GM19452 (cell line): ENCODE results near the gene BOK.

ENCODE experiments used
- ATAC-seq: cut with Tn5 transposase; IDR thresholded peaks from one replicate; pipeline ENCODE4 v1.9.1; 2021; ENCODE audit not compliant: unreplicated experiment

BOK gene

GRCh38 chr2:241538838-241539615 is 19.5 kb upstream of the BOK start:
- ATAC-seq = no peak

- no peak for ATAC-seq
These were observed 18.8 kb upstream of the BOK start for GRCh38 chr2:241539616-241540374.

- ATAC-seq = no peak
These were observed 18.2 kb upstream of the BOK start for GRCh38 chr2:241540401-241540770.

- ATAC-seq = no peak
These were observed 17.6 kb upstream of the BOK start for GRCh38 chr2:241540771-241541561.

GRCh38 chr2:241541564-241542277 is 16.8 kb upstream of the BOK start:
- no peak for ATAC-seq

- no peak for ATAC-seq
These were observed 16.3 kb upstream of the BOK start for GRCh38 chr2:241542278-241542605.

GRCh38 chr2:241545106-241545505 is 13.4 kb upstream of the BOK start:
- no peak for ATAC-seq

- no peak for ATAC-seq
These were observed 12.7 kb upstream of the BOK start for GRCh38 chr2:241545523-241546473.

GRCh38 chr2:241546771-241547498 is 11.6 kb upstream of the BOK start:
- ATAC-seq = no peak

GRCh38 chr2:241547781-241548450 is 10.6 kb upstream of the BOK start:
- no peak for ATAC-seq

- no peak for ATAC-seq
These were observed 10.1 kb upstream of the BOK start for GRCh38 chr2:241548451-241548835.

GRCh38 chr2:241550616-241551580 is 7.6 kb upstream of the BOK start:
- no peak for ATAC-seq

- no peak for ATAC-seq
These were observed 6.9 kb upstream of the BOK start for GRCh38 chr2:241551599-241551997.

- ATAC-seq = no peak
These were observed 6.4 kb upstream of the BOK start for GRCh38 chr2:241551998-241552737.

- no peak for ATAC-seq
These were observed 5.1 kb upstream of the BOK start for GRCh38 chr2:241553512-241553830.

- ATAC-seq = no peak
These were observed 4.6 kb upstream of the BOK start for GRCh38 chr2:241553981-241554380.

- ATAC-seq = no peak
These were observed 3.8 kb upstream of the BOK start for GRCh38 chr2:241554610-241555322.
